Ectodermal cell (in vitro differentiated cells): ENCODE data around the gene LIPI.
A peak's percentile ranks its signal among the peaks of the same experiment; 100 is the strongest.
"Not testable (repeated sequence)": the region's sequence is repeated elsewhere in the genome, so short reads cannot be mapped to it uniquely, and the experiment has no call there.

Experiments used
- H3K27ac ChIP-seq: 2 replicates; pipeline ENCODE4 v1.7.0; 2013; ENCODE audit warnings: mild to moderate bottlenecking, low read depth, low read length; ENCODE audit not compliant: insufficient read depth, poor library complexity, severe bottlenecking
- H3K27me3 ChIP-seq: 2 replicates; pipeline ENCODE4 v1.7.0; 2013; ENCODE audit warnings: mild to moderate bottlenecking, low read length; ENCODE audit not compliant: insufficient read depth, control insufficient read depth, poor library complexity, severe bottlenecking
- H3K36me3 ChIP-seq: one replicate; pipeline ENCODE4 v1.7.0; 2013; ENCODE audit warnings: low read length; ENCODE audit not compliant: control insufficient read depth, insufficient read depth
- H3K4me1 ChIP-seq: one replicate; pipeline ENCODE4 v1.7.0; 2013; ENCODE audit warnings: low read length; ENCODE audit not compliant: control insufficient read depth, insufficient read depth
- H3K4me3 ChIP-seq: 2 replicates; pipeline ENCODE4 v1.7.0; 2013; ENCODE audit warnings: low read depth, low read length, control low read depth; ENCODE audit not compliant: insufficient read depth
- H3K9me3 ChIP-seq: 2 replicates; pipeline ENCODE4 v1.7.0; 2013; ENCODE audit warnings: mild to moderate bottlenecking, low read length, moderate library complexity; ENCODE audit not compliant: control insufficient read depth
- WGBS, 2 experiments: methylation state at CpG; one replicate each; pipeline ENCODE4 v1.1.7; 2013; ENCODE audit warnings: missing lambda C conversion rate in 2 of 2; 5-methylcytosine and 5-hydroxymethylcytosine counted together

Gene LIPI

DNA sequence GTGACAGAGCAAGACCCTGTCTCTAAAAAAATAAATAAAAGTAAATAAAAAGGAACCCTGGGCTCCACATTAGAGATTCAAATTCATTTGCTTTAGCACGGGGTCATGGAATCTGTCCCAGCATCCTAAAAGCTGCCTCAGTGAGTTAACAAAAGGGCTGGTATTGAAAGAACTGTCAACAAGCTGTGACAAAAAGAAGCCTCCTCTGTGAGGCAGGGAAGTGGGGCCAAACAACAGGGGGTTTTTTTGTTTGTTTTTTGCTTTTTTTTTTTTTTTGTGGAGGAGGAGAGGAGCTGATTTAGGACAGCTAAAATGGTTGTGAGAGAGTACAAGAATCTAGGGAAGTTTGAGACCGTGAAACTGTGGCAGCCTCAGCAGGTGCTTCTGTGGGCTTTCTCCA is 115.7 kb downstream of the LIPI start:
- 3 to 4% methylated on average over 2 of the region's 2 CpGs for WGBS, 2 experiments
- Histone ChIP-seq H3K4me3 (no peak overlapping the region), H3K27me3 (no peaks in the 10 kb centered on the region), H3K4me1 (peaks cover 8% of the 10 kb centered on the region), H3K27ac (no peak overlapping the region), H3K9me3 (no peaks in the 10 kb centered on the region), H3K36me3 (no peaks in the 10 kb centered on the region)

DNA sequence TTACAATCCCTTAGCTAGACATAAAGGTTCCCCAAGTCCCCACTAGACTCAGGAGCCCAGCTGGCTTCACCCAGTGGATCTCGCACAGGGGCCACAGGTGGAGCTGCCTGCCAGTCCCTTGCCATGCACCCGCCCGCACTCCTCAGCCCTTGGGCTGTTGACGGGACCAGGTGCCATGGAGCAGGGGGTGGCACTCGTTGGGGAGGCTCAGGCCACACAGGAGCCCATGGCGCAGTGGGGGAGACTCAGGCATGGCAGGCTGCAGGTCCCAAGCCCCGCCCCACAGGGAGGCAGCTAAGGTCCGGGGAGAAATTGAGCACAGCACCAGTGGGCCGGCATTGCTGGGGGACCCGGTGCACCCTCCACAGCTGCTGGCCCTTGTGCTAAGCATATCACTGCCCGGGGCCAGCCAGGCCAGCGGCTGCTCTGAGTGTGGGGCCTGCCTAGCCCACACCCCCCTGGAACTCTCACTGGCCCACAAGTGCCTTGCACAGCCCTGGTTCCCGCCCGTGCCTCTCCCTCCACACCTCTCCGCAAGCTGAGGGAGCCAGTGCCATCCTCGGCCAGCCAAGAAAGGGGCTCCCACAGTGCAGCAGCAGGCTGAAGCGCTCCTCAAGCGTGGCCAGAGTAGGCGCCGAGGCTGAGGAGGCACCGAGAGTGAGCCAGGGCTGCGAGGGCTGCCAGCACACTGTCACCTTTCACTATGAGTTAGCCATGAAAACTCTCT is 117.8 kb downstream of the LIPI start:
- H3K4me3 ChIP-seq: no peak overlapping the region
- no peaks in the 10 kb centered on the region for H3K9me3 ChIP-seq
- no peaks in the 10 kb centered on the region for H3K27me3 ChIP-seq
- peaks cover 8% of the 10 kb centered on the region for H3K4me1 ChIP-seq
- WGBS, 2 experiments: 86 to 87% methylated on average over 22 of the region's 22 CpGs
- no peaks in the 10 kb centered on the region for H3K36me3 ChIP-seq
- no peak overlapping the region for H3K27ac ChIP-seq

DNA sequence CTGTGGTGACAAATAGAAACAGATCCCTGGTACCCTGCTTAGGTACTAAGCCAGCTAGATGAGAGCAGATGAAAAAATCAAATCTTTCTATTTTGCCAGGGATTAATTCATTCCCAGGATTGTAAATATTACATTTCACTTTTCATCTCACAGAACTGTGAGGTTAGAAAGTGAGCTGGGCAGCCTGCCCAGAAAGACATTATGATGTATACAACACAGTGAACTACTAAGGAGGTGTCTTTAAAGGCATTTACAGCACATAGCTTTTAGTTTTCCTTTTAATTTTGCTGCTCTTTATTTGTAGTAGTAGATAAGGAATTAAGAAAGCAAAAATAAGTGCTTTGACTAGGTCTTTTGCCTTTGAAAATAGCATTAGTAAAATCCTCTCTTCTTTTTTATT is 120.6 kb downstream of the LIPI start:
- H3K36me3 ChIP-seq, H3K4me1 ChIP-seq, H3K27me3 ChIP-seq, H3K9me3 ChIP-seq, H3K4me3 ChIP-seq, H3K27ac ChIP-seq: not testable (repeated sequence)

- H3K27ac ChIP-seq: no peak overlapping the region
- no peaks in the 10 kb centered on the region for H3K27me3 ChIP-seq
- no peaks in the 10 kb centered on the region for H3K4me1 ChIP-seq
- WGBS, 2 experiments: 94 to 100% methylated on average over 2 to 5 of the region's 6 CpGs
- H3K9me3 ChIP-seq: no peaks in the 10 kb centered on the region
- peaks cover 13% of the 10 kb centered on the region for H3K36me3 ChIP-seq
- H3K4me3 ChIP-seq: no peak overlapping the region
Observed at GRCh38 chr21:14088391-14088790, 122.4 kb downstream of the LIPI start.

DNA sequence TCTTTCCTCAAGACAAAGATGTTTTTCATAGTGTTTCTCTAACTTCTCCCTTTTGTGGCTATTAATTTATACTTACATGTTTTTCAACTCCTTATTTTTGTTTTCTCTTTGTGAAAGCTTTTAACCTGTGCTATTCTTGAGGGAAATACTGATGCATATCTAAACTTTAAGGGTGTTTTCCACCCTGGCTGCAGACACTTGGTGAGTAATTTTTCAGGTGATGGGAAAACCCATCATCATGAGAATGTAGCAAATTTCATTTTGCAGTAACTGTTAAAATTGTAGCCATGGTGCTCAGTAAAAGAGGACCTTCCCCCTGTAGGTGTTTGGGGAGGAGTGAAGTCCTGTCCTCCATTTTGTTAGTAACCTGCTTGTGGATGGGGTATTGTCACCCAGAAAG is 124.2 kb downstream of the LIPI start:
- Histone ChIP-seq H3K4me3 (no peak overlapping the region), H3K9me3 (no peaks in the 10 kb centered on the region), H3K27me3 (no peaks in the 10 kb centered on the region), H3K36me3 (peaks cover 13% of the 10 kb centered on the region), H3K27ac (no peak overlapping the region), H3K4me1 (peaks cover 4% of the 10 kb centered on the region)

DNA sequence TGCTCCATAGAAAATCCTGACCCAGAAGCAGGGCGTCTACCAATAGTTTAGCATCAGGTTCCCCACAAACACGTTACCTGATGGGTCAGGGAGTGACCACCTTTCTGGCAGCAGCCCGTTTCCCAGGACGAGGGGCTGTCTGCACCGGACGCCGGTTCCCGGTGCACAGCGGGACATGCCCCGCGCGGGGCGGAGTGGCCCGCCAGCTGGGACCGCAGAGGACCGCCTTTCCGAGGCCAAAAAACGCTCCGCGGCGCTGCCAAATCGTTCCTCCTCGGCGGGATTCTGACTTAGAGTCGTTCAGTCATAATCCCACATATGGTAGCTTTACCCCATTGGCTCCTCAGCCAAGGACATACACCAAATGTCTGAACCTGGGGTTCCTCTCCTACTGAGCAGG is 126.1 kb downstream of the LIPI start:
- peaks cover 13% of the 10 kb centered on the region for H3K36me3 ChIP-seq
- no peak overlapping the region for H3K4me3 ChIP-seq
- whole genome bisulfite sequencing, 2 experiments: 96 to 97% methylated on average over 25 of the region's 25 CpGs

DNA sequence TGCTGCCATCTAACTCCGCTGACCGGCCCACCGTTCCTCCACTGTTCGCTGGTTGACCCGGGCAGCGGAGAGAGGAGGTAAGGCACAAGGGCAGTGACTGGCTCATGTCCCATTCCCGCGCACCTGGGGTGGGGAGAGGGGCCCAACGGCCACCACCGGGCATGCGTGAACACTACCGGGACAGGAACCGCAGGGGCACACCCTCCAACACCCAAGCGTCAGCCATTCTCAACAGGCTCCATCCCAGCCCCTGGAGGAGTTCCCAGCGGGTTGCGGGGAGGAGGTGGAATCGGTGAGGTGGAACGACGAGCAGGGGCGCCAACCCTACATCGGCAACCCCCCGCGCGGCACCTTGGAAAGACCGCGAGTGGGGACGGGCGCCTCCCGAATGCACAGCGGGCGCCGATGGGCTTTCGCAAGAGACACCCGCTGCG is 126.7 kb downstream of the LIPI start:
- H3K4me1 ChIP-seq: peaks cover 17% of the 10 kb centered on the region
- no peak overlapping the region for H3K4me3 ChIP-seq
- 97 to 98% methylated on average over 35 of the region's 35 CpGs for WGBS, 2 experiments
- no peaks in the 10 kb centered on the region for H3K9me3 ChIP-seq
- H3K27me3 ChIP-seq: no peaks in the 10 kb centered on the region
- H3K27ac ChIP-seq: no peak overlapping the region
- H3K36me3 ChIP-seq: peaks cover 13% of the 10 kb centered on the region

More for the DNA sequence above, 126.1 kb downstream of the LIPI start:
- Histone ChIP-seq H3K27ac (no peak overlapping the region), H3K9me3 (no peaks in the 10 kb centered on the region), H3K4me1 (peaks cover 15% of the 10 kb centered on the region), H3K27me3 (no peaks in the 10 kb centered on the region)

DNA sequence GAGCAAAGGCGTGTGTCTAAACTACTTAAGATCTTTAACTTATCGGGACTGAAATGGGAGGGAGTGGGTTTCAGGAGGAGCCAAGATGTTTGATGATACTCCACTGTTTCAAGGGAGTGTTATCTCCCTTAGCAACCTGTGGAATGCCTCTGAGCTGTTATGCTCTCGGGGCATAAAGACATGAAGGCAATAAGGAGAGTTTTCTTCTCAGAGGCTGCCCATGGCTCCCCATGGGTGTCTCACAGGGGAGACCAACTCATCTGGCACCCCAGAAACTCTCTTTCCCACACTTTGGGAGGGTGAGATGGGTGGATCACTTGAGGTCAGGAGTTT is 130.0 kb downstream of the LIPI start:
- Histone ChIP-seq H3K9me3 (no peaks in the 10 kb centered on the region), H3K4me3 (no peak overlapping the region), H3K4me1 (peaks cover 17% of the 10 kb centered on the region), H3K36me3 (peaks cover 13% of the 10 kb centered on the region), H3K27me3 (no peaks in the 10 kb centered on the region), H3K27ac (peak overlapping the region; percentile 92)
- 36 to 37% methylated on average over 3 of the region's 3 CpGs for WGBS, 2 experiments

DNA sequence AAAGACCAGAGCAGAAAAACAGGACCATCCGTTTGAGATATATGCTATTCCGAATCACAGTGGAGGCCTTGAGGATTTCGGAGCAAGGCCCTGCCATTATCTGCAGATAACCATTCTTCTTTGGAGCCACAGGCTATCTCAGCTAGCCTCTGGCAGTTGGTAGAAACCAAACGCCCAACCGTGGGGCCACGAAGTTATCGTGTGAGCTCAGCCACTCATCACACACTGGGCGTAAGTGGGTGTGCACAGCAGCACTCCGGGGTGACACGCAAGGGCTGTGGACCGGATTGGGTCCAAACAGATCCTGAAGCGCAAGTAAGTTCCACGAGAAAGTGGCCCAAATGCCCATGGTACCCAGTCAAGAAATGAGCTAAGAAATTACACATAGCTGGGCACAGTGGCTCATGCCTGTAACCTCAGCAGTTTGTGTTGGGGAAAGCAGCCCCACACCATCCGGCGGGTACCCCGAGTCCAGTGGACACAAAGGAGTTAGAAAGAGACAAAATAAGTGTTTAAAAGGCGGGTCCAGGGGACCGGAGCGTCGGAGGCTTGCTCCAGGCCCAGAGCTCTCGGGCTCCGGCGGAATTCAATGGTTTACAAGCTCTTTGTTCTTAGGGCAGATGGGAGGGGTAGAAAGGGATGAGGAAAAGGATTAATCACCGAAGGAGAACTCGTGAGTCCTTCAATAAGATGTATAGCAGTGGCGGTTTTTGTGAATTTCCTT is 130.6 kb downstream of the LIPI start:
- Histone ChIP-seq H3K27me3 (no peaks in the 10 kb centered on the region), H3K4me1 (peaks cover 17% of the 10 kb centered on the region), H3K27ac (peak overlapping the region; percentile 92), H3K36me3 (peaks cover 13% of the 10 kb centered on the region), H3K9me3 (no peaks in the 10 kb centered on the region), H3K4me3 (no peak overlapping the region)
- WGBS, 2 experiments: 64 to 70% methylated on average over 26 of the region's 26 CpGs

GRCh38 chr21:14078746-14079375 is 131.9 kb downstream of the LIPI start:
- H3K27ac ChIP-seq: no peak overlapping the region
- peaks cover 17% of the 10 kb centered on the region for H3K4me1 ChIP-seq
- peaks cover 5% of the 10 kb centered on the region for H3K36me3 ChIP-seq
- H3K9me3 ChIP-seq: no peaks in the 10 kb centered on the region
- no peaks in the 10 kb centered on the region for H3K27me3 ChIP-seq
- WGBS, 2 experiments: 96% methylated on average over 40 of the region's 40 CpGs
- H3K4me3 ChIP-seq: no peak overlapping the region
